GM21717 (cell line): ENCODE data around the gene MIER2.

Experiments
- ATAC-seq: cut with Tn5 transposase; IDR thresholded peaks from one replicate; pipeline ENCODE4 v1.9.1; 2021; ENCODE audit warnings: mild to moderate bottlenecking, moderate library complexity; ENCODE audit not compliant: unreplicated experiment

The MIER2 gene

DNA sequence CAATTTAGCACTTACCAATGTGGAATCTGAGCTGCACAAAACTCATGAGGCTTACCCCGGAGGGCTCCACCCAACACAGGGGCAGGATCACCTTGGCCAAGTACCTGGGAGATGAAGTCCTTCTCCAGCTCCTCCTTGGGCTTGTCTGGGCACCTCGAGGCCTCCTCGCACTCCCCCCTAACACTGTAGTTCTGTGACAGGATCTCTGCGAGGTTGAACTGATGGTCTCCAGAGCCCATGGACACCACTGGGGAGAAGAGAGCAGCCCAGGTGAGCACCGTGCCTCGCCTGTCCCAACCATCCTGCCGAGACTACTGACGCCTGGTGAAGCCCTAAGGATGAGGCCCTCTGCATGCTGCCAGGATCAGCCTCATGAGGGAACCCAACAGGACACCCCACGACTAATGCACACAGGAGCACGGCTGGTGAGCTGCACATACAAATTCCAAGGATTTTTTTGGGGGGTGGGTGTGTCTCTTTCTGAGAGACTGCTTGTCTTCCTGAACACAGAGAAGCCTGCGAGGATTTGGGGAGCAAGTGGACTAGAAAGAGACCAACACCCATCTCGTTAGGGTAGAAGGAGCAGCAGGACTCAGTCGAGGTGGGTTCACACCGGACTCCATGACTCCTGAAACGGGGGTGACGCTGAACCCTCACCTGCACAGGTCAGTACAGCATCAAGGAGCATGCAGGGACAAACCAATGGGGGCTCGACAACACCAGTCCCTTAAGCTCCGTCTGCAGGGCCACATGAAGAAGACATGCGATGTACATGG, 10.1 kb downstream of the MIER2 start:
- ATAC-seq, result no peak

- no peak for ATAC-seq
These were observed 14.1 kb downstream of the MIER2 start for GRCh38 chr19:330503-330902.

DNA sequence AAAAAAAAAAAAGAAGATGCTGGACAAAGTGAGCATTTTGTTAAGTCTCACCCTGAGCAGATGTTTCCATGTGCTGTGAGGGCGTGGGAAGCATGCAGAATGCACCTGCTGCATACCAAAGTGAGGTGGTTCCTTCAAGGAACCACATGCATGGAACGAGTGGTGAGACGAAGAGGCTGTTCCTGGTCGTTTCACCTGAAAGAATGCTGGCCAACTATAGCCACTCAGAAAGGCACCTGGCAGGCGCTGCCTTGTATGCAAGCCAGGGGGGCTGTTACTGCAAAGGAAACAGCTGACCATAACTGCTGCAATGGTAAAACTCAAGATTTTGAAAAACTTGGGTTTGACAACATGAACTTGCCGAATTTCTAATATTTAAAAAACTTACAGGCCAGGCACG, 14.7 kb downstream of the MIER2 start:
- ATAC-seq, result no peak

DNA sequence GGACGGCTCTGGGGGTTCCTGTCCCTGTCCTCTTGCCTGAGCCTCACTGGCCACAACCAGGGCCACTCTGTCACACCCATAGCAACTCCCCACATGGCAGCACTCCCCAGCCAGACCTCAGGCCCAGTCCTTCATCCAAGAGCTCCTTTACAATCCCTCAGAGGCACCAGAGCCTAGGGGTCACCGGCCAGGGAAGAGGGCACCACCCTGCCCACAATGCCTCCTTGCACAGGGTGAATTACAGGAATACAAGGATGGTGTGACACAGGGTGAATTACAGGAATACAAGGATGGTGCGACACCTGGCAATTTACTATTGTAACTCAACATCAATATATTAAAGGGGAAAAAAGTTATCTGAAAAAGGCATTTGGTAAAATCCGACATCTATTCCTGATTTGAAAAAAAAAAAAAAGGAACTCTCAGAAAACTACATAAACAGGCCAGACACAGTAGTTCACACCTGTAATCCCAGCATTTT, 16.5 kb downstream of the MIER2 start:
- no peak for ATAC-seq

DNA sequence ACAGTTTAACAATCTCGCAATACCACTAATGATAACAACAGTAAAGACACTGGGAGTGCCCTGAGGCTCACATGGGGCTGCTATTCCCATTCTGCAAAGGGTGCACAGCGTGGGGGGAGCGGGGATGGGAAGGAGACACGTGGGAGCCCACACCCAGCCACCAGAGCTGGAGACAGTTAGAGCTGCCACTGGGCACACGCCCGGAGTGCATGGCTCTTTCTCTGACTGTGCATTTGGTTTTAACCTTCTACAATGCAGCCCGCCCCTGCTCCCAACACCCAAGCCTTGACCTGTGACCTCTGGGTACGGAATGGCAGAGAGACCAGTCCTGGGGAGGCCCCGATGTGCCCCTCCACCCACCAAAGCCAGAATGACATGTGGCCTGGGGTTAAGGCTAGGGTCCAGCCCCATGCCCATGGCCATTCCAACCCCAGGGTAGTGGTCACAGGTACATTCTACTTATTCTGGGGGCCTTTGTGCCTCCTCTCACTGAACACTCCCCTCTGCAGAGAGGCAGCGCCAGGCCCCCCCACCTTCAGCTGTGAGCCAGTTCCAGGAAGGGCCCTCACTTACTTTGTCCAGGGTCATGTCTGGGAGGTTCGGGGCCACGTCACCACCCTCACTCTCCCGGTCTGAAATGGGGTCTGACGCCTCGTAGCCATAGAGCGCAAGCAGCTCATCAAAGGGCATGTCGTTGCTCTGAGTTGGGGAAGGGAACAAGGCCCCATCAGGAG, 17.1 kb downstream of the MIER2 start:
- no peak for ATAC-seq

- ATAC-seq, result no peak
These were observed 17.7 kb downstream of the MIER2 start for GRCh38 chr19:326871-327270.

GRCh38 chr19:325937-326565, 18.5 kb downstream of the MIER2 start:
- no peak for ATAC-seq

GRCh38 chr19:325173-325936, 19.2 kb downstream of the MIER2 start:
- ATAC-seq, result no peak

GRCh38 chr19:324716-325115, 19.9 kb downstream of the MIER2 start:
- ATAC-seq, result no peak

GRCh38 chr19:322616-323015, 22.0 kb downstream of the MIER2 start:
- ATAC-seq, result no peak

GRCh38 chr19:318509-318774, 26.2 kb downstream of the MIER2 start:
- ATAC-seq, result no peak

- no peak for ATAC-seq
These were observed 26.7 kb downstream of the MIER2 start for GRCh38 chr19:317710-318508.

DNA sequence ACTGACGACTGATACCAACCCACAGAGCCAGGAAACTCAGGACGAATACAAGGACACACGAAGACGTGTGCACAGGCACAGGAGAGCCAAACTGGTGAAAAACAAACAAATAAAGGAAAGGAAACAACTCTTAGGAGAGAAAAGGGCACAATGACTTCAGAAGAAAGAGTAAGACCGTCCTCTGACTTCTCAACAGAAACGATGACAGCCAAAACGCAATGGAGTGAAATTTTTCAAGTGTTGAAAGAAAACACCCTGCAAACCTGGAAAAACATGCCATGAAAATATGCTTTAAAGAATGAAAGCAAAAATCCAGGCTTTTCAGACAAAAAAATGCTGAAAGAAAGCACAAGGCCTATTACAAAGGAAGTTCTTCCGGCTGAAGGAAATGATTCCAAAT, 28.8 kb downstream of the MIER2 start:
- no peak for ATAC-seq

DNA sequence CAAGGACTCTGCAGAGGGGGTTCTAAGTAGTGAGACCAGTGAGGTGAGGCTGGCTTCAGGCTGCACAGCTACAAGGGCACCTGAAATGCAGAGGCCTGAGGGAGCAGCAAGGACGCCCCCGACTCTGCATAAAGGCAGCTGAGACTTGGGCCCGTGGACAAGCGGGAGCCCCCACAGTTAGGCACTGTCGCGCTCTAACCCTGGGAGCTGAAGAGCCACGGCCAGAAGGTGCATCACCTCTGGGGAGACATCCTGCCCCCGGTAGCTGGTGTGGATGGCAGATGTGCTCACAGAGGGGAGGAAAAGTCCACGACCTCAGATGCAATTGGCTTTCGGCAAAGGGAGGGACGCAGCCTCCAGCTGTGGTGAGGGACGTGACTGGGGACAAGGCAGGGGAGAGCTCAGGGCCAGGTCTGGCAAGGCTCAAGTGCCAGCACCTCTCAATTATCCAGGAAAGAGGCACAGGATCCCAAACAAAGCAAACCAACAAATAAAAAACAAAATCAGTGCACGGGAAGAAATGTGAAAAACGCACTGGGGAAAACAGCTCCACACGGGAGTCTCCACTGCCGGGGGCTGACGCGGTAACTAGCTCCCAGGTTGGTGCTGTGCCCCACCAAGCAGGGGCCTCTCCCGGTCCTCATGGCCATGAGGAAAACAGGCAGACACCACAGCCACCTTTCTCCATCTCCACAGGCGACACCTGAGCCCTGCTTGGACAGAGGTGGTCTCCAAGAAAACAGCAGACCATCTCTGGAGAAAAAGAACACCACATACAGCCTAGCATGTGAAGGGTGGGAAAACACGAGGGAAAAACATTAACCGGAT, 30.4 kb downstream of the MIER2 start:
- no peak for ATAC-seq

GRCh38 chr19:313169-313987, 31.2 kb downstream of the MIER2 start:
- no peak for ATAC-seq

GRCh38 chr19:311813-312261, 32.8 kb downstream of the MIER2 start:
- ATAC-seq, result no peak

DNA sequence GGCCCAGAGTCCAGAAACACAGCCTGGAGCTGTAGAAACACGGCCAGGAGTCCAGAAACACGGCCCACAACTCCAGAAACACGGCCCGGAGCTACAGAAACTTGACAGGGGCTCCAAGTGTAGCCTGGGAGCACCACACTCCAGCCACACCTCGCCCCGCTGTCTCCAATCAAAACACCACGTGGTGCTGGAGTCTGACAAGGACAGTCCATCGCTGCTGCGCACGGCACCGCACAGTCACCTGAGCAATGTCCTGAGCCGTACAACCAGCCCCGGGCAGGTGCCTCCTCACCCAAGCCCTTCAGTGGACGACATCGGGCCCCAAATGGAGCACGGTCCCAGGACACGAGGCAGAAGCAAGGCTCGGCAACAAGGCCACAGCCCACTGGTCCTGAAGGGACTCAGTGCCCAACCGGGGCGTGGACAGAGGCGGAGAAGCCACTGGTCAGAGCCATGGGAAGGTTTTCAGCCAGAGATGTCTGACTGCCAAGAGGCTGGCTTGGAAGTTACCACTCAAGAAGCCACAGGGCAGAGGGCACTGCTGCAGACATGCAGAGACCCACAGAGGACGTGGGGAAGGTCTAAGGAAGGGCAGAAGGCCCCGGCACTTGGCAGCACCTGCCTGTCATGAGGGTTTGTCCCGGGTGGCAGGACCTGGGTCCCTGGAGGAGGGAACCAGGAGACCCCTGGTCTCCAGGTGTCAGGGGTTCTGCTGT, 33.7 kb downstream of the MIER2 start:
- no peak for ATAC-seq

DNA sequence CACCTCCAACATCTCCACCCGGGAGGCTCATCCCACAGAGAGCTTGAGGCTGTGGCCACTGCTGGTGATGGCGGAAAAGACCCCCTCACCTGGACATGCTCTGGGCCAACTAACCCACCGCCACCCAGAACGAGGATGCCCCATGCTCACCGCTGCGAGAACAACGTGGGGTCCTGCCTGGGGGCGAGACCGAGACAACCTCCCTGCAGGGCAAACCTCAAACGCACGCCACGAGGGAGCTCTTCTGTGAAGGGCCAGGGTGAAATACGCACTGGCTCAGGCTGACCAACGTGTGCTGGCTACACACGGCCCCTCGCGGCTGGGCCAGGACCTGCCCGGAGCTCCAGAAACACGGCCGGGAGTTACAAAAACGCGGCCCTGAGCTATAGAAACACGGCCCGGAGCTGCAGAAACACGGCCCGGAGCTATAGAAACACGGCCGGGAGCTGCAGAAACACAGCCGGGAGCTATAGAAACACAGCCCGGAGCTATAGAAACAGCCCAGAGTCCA, 34.4 kb downstream of the MIER2 start:
- no peak for ATAC-seq
